GM19397 (cell line): ENCODE results near the gene INPP4B.

Experiments used
- ATAC-seq: cut with Tn5 transposase; IDR thresholded peaks from one replicate; pipeline ENCODE4 v1.9.1; 2021; ENCODE audit warnings: mild to moderate bottlenecking, moderate library complexity; ENCODE audit not compliant: unreplicated experiment

INPP4B gene

DNA sequence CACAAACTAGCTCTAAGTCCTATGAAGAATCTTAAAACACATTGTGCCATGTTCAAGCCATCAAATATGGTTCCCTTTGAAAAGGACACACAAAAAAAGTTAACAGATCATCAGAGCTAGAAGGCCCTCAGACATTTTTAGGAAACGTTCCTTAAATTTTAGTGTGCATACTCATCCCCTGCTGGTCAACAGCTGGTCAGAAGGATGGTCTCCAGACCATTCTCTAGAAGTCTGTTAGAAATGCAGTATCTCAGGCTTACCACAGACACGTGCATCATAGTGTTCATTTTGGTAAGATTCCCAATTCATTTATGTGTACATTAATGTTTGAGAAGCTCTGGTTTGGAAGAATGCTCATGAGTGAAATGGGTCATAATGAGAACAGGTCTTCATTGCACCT lies 523.1 kb downstream of the INPP4B start:
- ATAC-seq = no peak

DNA sequence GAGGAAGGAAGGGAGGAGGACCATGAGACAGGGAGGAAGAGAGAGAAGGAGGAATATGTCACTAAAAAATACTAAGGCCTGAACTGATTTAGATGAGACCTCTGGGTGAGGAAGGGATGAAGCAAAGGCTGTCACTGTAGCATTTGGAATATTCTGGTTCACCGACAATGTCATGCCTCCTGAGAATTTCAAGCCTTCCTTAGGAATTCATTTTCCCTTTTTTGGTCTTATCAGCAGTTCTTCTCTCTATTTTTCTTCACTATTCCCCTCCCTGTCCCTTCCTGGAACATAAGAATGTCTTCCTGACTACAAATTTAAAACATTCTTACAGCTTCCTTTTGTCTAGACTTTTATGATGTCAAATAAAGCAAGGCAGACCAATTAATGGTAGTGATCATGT lies 527.8 kb downstream of the INPP4B start:
- no peak for ATAC-seq

DNA sequence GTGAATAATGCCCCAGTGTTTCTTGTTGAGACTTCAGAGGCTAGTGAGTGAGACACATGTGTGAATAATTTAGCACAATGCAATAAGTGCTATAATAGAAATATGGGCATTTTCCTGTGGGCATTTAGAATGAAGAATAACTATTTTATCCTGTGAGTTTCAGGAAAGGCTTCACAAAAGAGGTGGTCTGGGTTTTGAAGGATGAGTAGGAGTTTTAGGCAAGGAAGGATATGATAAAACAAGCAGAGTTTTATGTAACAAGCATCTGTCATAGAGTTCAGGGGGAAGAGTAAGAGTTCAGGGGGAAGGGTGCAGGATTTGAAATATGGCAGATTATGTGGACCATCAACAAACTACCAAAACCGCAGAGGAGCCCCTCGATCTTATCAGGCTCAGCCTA lies 529.2 kb downstream of the INPP4B start:
- no peak for ATAC-seq

DNA sequence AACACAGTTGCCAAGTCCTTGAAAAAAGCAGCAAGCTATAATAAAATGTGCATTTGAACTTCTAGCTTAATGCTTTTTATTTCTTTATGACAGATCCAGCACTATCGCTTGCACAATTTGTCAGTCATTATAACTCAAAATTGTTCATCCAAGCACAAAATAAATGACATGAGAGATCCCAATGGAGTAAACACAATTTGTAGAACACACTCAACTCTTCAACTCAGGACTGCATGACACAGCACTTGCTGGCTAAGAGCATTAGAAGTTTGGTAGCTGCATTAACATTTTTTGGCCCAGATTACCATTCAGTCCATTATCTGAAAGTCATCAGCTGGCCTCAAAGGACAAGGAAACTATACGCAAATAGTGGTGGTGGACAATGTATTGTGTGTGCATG lies 530.1 kb downstream of the INPP4B start:
- no peak for ATAC-seq

DNA sequence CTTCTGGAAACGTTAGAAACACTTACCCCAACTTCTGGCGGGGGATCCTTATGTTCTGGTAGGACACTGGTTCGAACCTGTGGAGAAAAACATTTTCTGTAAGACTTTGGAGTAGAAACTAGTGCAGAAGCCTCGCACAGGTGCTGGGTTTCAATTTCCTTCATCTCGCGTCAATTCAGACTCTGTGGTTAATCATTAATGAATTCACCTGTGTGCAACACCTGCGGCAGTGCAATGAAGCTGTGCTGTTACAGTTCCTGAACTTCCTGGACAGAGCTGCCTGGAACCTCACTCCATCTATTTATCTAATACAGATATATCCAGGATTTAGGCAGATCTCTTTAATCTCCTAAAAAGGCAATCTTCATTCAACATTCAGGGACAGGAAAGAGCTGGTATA lies 531.4 kb downstream of the INPP4B start:
- no peak for ATAC-seq

DNA sequence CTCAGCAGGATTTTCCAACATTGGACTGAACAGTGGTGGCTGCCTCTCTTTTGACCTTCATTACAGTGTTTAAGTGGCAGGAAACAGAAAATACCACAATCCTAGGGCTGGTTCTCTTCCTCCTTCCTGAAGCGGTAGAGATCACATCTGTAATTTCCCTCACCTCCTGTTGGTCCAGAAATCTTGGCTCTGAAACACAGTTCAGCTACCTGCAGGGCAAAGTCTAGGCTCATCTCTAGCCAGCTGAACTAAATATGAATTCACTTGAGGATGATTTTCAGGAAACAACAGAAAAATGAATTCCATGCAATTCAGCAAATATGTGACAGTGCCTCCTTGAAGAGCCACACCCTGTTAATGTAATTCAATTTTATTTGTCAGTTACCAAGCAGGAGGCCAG lies 531.9 kb downstream of the INPP4B start:
- ATAC-seq = no peak

DNA sequence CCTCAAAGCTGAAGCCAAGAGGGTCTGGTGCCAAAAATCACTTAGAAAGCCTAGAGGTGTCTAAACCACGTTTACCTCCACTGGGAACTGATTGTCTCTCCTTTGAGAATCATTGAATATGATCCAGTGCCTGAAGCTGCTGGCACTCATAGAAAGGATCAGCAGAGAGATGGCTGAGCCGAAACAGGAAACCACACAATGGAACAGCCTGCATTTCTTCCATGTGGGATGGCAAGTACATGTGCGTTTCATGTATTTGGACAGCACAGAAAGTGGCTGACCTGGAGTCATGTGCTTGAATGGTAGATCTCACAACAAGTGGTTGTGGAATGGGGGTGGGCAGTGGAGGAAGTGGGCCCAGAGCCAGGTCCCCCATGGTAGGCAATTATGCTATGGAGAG lies 533.7 kb downstream of the INPP4B start:
- ATAC-seq = no peak

DNA sequence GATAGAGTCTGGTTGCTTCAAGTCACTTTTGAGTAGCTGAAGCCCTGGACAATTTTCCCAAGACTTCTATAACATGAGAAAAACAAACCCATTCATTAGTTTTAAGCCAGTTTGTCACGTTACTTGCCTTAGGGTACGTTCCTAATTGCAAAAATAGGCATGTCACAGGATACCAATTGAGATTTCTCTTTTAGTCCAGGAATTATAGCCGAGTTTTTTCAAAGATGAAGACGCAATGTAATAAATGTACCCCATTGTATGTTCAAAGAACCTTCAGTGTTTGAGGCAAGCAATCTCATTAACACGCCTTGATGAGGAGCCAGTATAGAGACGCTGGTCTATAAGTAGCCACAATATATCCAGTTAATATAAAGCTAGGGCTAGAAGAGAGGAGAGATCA lies 534.2 kb downstream of the INPP4B start:
- no peak for ATAC-seq

DNA sequence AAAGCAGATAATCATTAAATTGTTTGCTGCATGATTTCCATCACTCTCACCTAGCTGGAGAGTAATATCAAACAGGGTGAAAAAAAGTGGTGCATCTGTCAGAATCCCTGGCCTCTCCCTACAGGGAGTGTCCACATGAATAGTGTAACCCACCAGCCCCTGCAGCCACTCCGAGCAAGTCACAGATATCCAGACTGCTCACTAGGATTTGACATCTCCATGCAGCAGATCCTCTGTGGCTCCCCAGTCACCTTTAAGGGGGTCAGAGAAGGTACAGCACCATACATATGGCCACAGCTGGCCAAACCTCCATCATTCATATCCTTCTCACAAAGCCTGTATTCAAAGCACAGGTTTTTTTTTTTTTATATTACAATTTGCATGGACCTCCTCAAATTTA lies 536.3 kb downstream of the INPP4B start:
- no peak for ATAC-seq

DNA sequence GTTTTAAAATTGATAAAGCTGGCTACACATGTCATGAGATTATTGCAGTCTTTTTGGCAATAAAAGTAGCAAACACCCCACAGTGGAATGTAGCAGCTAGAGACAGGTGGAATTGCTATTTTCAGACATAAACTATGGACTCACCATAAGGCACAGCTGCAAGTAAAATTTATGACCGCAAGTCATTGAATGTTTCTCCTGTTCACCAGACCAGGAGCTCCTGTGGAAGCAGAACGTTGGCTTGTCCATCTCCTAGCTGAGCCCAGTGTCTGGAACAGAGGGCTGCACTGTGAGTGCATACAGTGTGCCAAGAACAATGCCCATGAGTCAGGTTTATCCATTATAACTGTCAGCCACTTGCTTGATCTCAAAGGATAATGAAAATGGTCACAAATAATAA lies 538.2 kb downstream of the INPP4B start:
- ATAC-seq = no peak

DNA sequence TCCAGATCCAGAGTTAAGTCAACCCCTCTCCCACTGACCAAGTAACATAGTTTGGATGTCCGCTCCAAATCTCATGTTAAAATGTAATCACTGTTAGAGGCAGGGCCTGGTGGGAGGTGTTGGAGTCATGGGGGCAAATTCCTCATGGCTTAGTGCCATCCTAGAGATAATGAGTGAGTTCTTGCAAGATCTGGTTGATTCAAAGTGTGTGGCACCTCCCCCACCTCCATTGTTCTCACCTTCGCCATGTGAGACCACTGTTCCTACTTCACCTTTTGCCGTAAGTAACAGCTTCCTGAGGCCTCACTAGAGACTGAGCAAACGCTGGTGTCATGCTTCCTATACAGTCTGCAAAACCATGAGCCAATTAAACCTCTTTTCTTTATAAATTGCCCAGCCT lies 548.8 kb downstream of the INPP4B start:
- no peak for ATAC-seq

DNA sequence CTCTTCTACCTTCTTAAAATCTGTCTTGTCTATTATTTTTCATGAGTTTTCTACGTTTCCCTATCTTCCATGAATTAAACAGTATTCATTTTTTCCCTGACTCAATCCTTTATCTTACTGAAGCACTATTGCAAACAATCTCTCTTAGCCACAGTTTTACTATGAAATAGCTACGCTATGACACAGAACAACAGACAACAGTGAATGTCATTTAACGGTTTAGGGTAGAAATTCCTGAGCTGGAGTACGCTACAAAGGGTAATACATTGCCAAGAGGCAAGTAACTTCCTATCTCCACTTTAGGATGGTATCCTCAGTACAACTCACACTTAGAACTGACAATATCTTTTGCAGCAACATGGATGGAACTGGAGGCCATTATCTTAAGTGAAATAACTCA lies 552.6 kb downstream of the INPP4B start:
- no peak for ATAC-seq

DNA sequence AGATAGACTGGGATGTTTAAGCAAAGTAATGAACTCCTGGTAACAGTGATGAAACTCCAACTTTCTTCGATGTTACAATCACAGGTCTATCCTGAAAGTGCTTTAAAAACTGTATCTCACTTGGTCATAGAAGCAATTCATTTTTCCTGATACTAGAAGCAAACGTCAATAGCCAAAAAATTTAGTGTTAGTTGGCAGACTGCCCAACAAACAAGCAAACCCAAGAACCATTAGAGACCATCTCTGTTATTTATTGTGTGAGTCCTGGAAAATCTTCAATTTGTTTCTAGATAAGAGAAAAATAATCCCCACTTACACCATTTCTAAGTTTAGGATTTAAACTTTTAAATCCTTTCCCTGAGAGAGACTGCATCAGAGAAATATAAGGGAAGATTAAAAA lies 553.9 kb downstream of the INPP4B start:
- no peak for ATAC-seq

DNA sequence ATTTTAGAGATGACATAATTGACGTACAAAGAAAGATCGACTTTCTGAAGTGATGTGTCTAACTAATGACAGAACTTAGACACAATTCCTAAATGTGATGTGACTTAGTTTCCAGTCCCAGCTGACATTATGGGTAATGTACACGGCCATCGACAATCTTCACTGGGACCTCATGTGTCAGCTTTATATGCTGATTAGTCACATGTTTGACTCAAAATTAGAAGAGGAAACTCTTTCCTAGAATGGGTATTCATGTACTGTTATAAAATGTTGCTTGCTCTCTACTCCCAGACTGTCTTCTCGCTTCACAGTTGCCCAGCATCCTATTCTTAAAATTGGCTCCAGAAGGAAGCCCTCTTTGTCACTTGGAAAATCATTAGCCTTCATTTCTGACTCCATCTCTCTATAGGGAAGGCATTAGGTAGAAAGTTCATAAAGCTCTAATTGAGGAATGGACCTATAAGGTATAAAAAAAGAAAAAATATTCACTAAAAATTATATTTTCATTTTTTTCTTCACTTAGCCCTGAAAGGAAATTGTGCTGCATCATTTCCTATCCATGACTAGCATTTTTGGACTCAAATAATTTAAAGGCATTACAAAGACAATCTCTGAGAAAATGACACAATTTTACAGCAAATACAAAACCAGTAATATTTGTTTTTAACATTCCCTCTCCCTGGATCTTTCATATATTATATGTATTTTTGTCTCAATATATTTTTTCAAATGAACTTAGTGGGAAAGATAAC lies 554.6 kb downstream of the INPP4B start:
- ATAC-seq = no peak

DNA sequence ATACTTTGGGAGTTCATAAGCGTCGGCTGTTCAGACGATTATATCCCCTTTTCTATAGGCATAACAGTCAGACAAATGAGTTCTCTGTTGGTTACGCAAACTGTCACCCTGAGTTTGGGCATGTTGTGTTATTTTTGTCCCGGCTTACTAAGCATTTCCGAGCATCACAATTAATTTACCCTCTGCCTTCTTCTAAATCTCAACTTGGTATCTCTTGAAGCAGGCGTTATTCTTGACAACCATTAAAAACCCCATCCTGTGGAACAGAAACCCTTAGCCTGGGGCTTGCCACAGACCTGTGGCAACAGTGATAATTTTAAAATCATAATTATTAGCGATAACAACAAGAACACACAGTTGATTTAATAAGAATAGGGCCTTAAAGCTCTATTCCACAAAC lies 558.7 kb downstream of the INPP4B start:
- ATAC-seq = no peak

DNA sequence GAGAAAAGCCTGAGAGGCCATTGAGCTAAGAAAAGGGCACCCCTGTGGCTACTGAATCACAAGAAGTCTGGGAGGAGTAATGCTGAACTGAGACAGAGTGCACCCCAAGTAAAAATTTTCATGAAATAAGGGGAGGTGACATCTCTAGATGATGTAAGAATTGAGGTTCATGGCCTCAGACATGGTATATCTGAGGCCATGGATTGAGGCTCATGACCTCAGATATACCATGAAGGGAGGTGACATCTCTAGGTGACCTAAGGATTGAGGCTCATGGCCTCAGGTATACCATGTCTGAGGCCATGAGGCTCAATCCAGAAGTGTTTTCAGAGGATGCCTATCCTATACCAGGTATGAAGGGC lies 560.9 kb downstream of the INPP4B start:
- ATAC-seq = no peak

DNA sequence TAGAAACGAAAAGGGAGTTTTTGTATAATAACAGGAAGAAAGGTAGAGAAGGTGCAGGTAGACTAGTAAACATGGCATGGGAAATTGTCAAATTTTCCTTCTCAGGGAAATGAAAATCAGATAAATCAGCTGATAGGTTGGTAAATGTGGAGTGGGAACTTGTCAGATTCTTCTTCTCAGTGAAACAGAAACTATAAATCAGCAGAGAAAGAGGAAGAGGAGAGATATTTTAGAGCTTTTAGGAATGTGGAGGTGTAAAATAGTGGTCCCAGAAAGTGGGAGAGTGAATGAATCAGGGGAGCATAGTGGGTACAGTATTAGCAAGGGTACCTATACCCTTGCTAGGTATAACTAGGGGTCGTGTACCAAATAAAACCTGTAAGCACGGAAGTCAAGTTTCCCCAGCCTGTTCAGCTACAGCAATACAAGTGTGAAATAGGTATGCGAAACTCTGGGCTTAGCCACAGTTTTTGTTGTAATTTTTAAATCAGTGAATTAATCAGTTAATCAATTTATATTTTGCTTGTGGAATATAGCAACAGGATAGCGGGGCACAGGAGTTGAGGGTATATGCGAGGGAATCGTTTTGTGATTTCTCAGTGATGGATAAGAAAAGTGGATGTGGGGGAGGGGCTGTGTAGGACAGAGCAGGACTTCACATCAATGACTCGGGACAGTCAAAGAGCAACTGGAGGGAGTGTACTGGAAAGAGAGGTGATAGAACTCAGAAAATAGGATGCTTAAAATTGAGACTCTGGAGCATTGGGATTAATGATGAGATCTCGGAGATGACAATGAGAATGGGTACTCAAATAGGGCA lies 561.5 kb downstream of the INPP4B start:
- no peak for ATAC-seq

DNA sequence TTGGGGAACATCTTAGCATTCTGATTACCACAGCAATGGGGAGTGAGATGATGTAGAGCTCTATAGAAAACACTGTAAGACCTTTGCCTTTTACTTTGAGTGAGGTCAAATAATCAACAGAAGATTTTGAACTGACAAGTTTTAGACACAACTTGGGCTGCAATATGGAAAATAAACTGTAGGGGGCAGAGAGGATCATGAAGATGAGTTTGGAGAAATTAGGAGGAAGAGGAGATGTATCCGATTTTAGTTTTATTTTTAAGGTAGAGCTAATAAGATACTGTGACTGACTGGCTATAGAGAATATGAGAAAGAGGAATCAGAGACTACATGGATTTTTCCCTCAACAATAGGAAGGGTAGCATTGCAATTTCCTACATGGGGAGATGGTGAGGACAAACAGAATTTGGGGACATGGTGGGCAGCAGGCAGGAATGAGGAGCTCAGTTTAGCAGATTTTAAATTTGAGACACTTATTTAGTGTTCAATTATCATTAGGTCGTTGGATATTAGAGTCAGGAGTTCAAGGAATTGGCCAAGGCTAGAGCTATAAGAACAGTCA lies 563.1 kb downstream of the INPP4B start:
- no peak for ATAC-seq

DNA sequence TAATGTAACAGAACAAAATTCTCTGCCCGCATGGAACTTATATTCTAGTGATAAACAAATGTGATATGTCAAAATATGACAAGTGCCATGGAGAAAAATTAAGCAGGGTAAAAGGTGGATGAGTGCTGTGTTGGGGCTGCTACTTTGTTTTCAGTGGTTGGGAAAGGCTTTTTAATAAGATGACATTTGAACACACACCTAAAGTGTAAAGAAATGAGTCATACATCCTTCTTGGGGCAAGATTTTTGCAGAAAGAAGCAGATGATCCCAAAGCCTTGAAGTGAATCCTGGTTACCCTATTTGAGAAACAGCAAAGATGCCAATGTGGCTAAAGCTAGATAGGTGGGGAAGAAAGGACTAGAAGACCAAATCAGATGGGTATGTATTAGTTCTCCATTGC lies 564.1 kb downstream of the INPP4B start:
- no peak for ATAC-seq

DNA sequence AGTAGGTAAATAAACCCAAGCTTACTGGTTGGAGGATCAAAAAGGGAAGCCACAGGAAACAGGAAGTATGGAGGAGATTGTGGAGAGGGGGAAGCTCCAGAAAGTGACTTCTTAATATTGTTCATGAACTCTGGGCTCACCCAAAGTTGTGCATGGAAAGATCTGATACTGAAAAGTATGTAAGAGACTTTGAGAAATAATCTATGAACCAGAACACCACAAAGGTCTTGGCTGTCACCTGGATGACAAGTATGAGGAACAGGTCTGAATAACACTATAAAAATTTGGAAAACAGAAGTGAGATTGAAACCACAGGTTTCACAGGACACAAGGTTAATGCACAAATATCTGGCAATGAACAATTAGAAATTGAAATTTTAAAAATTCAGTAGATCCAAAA lies 567.4 kb downstream of the INPP4B start:
- ATAC-seq = no peak

DNA sequence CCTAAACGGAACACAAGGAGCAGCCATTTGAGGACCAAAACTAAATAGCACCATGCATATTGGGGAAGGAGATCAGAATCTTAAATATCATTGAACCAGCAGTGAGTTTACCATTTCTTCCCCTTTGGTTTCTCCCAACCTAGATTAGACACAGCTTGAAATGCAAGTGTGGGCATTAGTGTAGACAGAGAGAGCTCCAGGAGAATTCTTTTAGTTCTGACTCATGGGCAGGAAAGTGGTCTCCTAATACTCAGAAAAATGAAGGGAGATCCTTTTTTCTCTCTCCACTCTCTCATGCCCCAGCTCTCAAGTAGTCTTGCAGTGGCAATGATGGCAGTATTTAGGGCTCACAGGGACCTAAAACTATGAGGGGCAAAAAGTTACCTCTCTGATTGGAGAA lies 567.9 kb downstream of the INPP4B start:
- no peak for ATAC-seq

DNA sequence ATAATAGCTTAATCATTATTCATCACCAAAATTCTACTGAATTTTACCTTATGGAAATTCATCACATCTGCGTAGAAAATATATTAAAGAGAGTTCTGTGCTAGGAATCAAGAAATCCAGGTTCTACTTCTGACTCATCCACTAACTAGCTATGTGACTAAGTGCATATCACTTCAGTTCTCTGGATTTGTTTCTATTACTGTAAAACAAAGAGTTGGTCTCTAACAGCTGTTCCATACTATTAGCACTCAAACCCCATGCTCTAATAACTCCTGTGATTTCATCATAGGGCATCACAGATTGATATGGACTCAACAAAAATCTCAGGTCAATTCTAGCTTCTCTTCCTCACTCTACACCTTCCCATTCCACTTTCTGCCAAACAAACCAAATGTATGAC lies 572.0 kb downstream of the INPP4B start:
- ATAC-seq = no peak
